Sciatic nerve (tissue), 2 donors: ENCODE results near the gene BACH2. TPM values are rescaled to one million over a fixed set of nuclear protein-coding genes. Genes with fewer than 3 reads are reported as not detected.
"Not testable (repeated sequence)": the region's sequence is repeated elsewhere in the genome, so short reads cannot be mapped to it uniquely, and the experiment has no call there.

Experiments used
- ATAC-seq: fragments of 200-7000 bp; cut with Tn5 transposase; one replicate; pipeline ENCODE4 v1.9.1; 2020; ENCODE audit warnings: mild to moderate bottlenecking, moderate library complexity
- DNase-seq: peaks from one replicate; pipeline ENCODE4 v3.0.0-alpha.2; 2020; ENCODE audit warnings: low spot score
- intact Hi-C: fragments of 100-400 bp; cut with DNase I; formaldehyde crosslinking; loops from one replicate; pipeline ENCODE4 v1.14.2; 2022
- total RNA-seq: library from RNA; stranded (reverse); fragmentation: NEBNext Ultra II Directional; extraction: Animal tissue kit (Norgen Biotek cat#: 25700); gene quantifications from one replicate; pipeline ENCODE4 v1.2.1, GENCODE V29; 2021
- donor health status: DM: no; HTN: no; CAD: no.
- donor health status: DM: no; HTN: no; CAD: no.

Gene BACH2
- total RNA-seq, 1 donor from 2014 or later = 25.3 TPM

DNA sequence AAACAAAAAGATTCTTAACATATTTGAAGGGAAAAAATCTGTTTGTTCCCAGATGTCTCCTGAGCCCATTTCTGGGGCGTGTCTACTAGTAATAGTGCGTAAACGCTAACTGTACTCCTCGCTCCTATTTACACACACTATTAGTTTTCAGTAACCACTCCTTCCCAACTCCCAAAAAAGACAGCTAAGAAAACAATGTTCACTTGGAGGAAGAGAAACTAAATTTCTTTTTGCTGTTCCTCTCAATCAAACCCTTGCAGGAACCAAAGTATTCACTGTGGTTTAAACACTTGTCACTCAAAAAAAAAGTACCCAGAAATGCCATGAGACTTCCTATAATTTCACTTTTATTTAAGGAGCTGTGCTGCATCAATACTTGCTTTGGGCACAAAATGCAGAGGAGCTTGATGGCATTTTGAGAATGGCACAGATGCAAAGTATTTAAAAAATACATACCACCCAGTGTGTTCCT lies 118.2 kb downstream of the BACH2 start:
- intact Hi-C loops = no loop called here
- no peak for DNase-seq

GRCh38 chr6:90177544-90178383 lies 118.9 kb downstream of the BACH2 start:
- ATAC-seq (peak; percentile 65), DNase-seq (no peak)
- intact Hi-C loops = no loop called here

More for the DNA sequence above, 118.2 kb downstream of the BACH2 start:
- peak; percentile 82 for ATAC-seq

- DNase-seq (no peak), ATAC-seq (peak; percentile 44)
- intact Hi-C loops = no loop called here
Observed at GRCh38 chr6:90175627-90176538, 120.8 kb downstream of the BACH2 start.

- intact Hi-C loops = no loop called here
- ATAC-seq (no peak), DNase-seq (no peak)
Observed at GRCh38 chr6:90173262-90173925, 123.2 kb downstream of the BACH2 start.

DNA sequence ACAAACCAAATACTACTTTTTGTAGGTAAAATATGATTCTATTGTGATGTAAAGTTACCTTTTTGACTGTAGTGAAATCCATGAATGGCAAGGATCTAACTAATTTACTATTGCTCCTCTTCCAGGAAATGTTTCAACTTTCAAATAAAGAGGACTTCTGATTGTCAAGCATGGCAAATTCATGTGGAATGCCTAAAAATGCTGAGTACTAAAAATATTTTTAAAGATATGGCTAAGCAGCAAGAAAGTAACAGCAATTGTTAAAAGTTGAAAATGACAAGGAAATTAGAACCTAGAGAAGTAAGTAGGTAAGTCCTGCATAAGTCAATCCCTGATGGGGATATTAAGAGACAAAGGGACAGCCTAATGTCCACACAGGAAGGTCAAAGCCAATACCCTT lies 126.0 kb downstream of the BACH2 start:
- DNase-seq (no peak), ATAC-seq (no peak)
- intact Hi-C loops = no loop called here

GRCh38 chr6:90169374-90169773 lies 127.3 kb downstream of the BACH2 start:
- intact Hi-C loops = no loop called here
- no peak for DNase-seq
- ATAC-seq = peak; percentile 44

GRCh38 chr6:90168693-90169131 lies 127.9 kb downstream of the BACH2 start:
- DNase-seq (no peak), ATAC-seq (no peak)
- intact Hi-C loops = no loop called here

GRCh38 chr6:90167514-90168379 lies 128.9 kb downstream of the BACH2 start:
- intact Hi-C loops = no loop called here
- no peak for ATAC-seq

DNA sequence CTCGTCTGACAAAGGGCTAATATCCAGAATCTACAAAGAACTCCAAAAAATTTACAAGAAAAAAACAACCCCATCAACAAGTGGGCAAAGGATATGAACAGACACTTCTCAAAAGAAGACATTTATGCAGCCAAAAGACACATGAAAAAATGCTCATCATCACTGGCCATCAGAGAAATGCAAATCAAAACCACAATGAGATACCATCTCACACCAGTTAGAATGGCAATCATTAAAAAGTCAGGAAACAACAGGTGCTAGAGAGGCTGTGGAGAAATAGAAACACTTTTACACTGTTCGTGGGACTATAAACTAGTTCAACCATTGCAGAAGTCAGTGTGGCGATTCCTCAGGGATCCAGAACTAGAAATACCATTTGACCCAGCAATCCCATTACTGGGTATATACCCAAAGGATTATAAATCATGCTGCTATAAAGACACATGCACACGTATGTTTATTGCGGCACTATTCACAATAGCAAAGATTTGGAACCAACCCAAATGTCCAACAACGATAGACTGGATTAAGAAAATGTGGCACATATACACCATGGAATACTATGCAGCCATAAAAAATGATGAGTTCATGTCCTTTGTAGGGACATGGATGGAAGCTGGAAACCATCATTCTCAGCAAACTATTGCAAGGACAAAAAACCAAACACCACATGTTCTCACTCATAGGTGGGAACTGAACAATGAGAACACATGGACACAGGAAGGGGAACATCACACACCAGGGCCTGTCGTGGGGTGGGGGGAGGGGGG lies 130.3 kb downstream of the BACH2 start:
- ATAC-seq, intact Hi-C loops, DNase-seq: not testable (repeated sequence)

More at GRCh38 chr6:90167514-90168379, 128.9 kb downstream of the BACH2 start:
- no peak for DNase-seq

GRCh38 chr6:90162648-90163387 lies 133.8 kb downstream of the BACH2 start:
- intact Hi-C loops = no loop called here
- DNase-seq = no peak
- ATAC-seq = no peak

- intact Hi-C loops = no loop called here
- ATAC-seq (peak; percentile 68), DNase-seq (no peak)
Observed at GRCh38 chr6:90160013-90160412, 136.6 kb downstream of the BACH2 start.

GRCh38 chr6:90159452-90159851 lies 137.2 kb downstream of the BACH2 start:
- DNase-seq (no peak), ATAC-seq (no peak)
- intact Hi-C loops = no loop called here

GRCh38 chr6:90158936-90159335 lies 137.7 kb downstream of the BACH2 start:
- ATAC-seq (no peak), DNase-seq (no peak)
- intact Hi-C loops = no loop called here

GRCh38 chr6:90157441-90157840 lies 139.2 kb downstream of the BACH2 start:
- DNase-seq (no peak), ATAC-seq (no peak)
- intact Hi-C loops = no loop called here

DNA sequence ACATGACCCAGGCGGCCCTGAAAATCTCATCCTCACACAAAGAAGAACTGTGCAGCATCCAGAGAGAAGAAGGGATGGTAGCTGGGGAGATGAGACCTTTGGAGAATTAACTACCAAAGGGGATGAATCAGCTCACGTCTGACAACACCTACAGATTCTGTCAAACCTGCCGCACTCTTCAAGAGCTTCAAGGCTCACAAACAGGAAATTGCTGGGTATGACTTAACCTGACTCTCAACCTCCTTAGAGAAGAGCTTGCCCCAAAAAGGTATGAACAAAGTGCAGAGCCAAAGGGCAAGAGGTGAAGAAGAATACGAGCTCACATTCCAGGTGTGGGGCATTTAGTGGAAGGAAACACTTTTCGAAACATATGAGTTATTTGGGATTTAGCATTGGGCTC lies 139.8 kb downstream of the BACH2 start:
- intact Hi-C loops = no loop called here
- DNase-seq (no peak), ATAC-seq (no peak)

DNA sequence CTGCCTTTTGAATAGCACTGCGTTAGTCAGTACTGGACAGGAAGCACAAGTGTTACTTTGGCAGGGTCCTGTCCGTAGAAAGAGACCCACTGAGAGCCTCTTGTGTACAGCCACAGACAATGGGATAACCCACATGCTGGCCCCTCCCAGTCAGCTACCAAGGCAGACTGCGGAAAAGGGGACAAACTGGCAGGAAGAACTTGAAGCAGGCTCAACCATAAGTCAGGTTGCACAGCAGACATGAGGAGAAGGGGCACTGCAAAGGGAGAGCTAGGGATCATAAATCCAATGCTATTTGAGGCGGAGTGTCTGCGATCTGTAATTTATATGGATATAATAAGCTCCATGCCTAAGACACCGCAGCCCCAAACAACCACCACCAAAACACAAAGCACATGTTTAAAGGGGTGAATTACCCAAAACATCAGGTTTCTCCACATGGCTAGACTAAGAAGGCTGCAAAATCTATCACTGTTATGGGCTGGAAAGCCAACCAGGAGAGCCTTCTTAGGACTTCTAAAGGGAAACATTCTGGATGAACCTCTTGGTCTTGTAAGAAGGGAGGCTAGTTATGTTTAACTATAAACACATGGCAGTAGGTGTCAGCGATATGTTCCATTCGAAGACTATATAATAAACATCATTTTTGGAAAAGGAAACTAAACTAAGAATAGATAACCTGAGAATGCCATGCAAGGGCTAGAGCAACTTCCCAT lies 141.7 kb downstream of the BACH2 start:
- no peak for ATAC-seq
- intact Hi-C loops = no loop called here
- no peak for DNase-seq
